Fibroblast of lung (primary cell): ENCODE measurements around the gene SMPD2. TPM values are rescaled to one million over a fixed set of nuclear protein-coding genes. Genes with fewer than 3 reads are reported as not detected.

Source experiments
- DNase-seq, 2 donors: peaks; one replicate each; pipeline versions ENCODE4 v3.0.0 to v3.0.0-alpha.2; 2010; ENCODE audit warnings: low read depth in 2 of 2
- H2AFZ ChIP-seq: 2 replicates; pipeline ENCODE4 v1.5.1; 2012; ENCODE audit warnings: low read length, control low read depth, inconsistent platforms
- H3K27ac ChIP-seq: 2 replicates; pipeline ENCODE4 v1.5.1; 2011; ENCODE audit warnings: low read length, control low read depth; ENCODE audit not compliant: insufficient read depth
- H3K27me3 ChIP-seq: 2 replicates; pipeline ENCODE4 v1.5.1; 2011; ENCODE audit warnings: mild to moderate bottlenecking, low read length; ENCODE audit not compliant: control insufficient read depth, insufficient read depth
- H3K36me3 ChIP-seq: 2 replicates; pipeline ENCODE4 v1.5.1; 2011; ENCODE audit warnings: low read length; ENCODE audit not compliant: control insufficient read depth, insufficient read depth
- H3K4me1 ChIP-seq: 2 replicates; pipeline ENCODE4 v1.5.1; 2011; ENCODE audit warnings: low read length; ENCODE audit not compliant: control insufficient read depth, insufficient read depth; ENCODE audit errors: extremely low read depth
- H3K4me2 ChIP-seq: 2 replicates; pipeline ENCODE4 v1.5.1; 2011; ENCODE audit warnings: low read length, control low read depth; ENCODE audit not compliant: insufficient read depth; ENCODE audit errors: extremely low read depth
- H3K4me3 ChIP-seq, 4 experiments: fragments of 200-600 bp in 1 of 4; sonication (generic) in 1 of 4; replicated peaks in 1 of 4; 2 replicates each; pipeline ENCODE4 v1.5.1; 2011 to 2016; ENCODE audit warnings: low read length in 4 of 4, low read depth in 3 of 4, mild to moderate bottlenecking in 3 of 4, control low read depth in 2 of 4, inconsistent platforms in 1 of 4, mixed read lengths in 1 of 4; ENCODE audit not compliant: insufficient read depth in 1 of 4; ENCODE audit errors: control extremely low read depth in 1 of 4
- H3K79me2 ChIP-seq: 2 replicates; pipeline ENCODE4 v1.5.1; 2012; ENCODE audit warnings: mild to moderate bottlenecking, low read length, inconsistent platforms; ENCODE audit not compliant: control insufficient read depth, insufficient read depth
- H3K9ac ChIP-seq: 2 replicates; pipeline ENCODE4 v1.5.1; 2011; ENCODE audit warnings: mild to moderate bottlenecking, low read length, control low read depth; ENCODE audit not compliant: insufficient read depth
- H3K9me3 ChIP-seq: 2 replicates; pipeline ENCODE4 v1.5.1; 2012; ENCODE audit warnings: low read depth, low read length; ENCODE audit not compliant: control insufficient read depth, insufficient read depth
- H4K20me1 ChIP-seq: 2 replicates; pipeline ENCODE4 v1.5.1; 2011; ENCODE audit warnings: low read length; ENCODE audit not compliant: control insufficient read depth, insufficient read depth; ENCODE audit errors: extremely low read depth
- EZH2 ChIP-seq: IDR thresholded peaks from 2 replicates; pipeline ENCODE4 v1.5.1; 2012; ENCODE audit warnings: low read length, control low read depth, mild to moderate bottlenecking; ENCODE audit errors: missing control alignments
- polyA plus RNA-seq, 2 donors: library from polyadenylated mRNA; depleted of rRNA in 1 of 2; stranded (reverse) in 1 of 2; unstranded in 1 of 2; fragments of >200 nt; gene quantifications; 2 replicates each; pipeline ENCODE4 v1.2.1, GENCODE V29; 2011 to 2012; ENCODE audit warnings: missing spikeins in 1 of 2
- total RNA-seq: library from RNA; depleted of rRNA; stranded (reverse); fragments of >200 nt; gene quantifications from 2 replicates; pipeline ENCODE4 v1.2.1, GENCODE V29; 2014
- TF ChIP-seq, protein P1 (sequence below), 2 donors: IDR thresholded peaks in 1 of 2; conservative IDR thresholded peaks in 1 of 2; 1 replicate in 1 of 2; 2 replicates in 1 of 2; pipeline ENCODE4 v1.5.1; 2011 to 2012; ENCODE audit warnings: low read length in 2 of 2, control low read depth in 1 of 2, inconsistent platforms in 1 of 2, low read depth in 1 of 2, mild to moderate bottlenecking in 1 of 2

SMPD2 gene
- total and polyA plus RNA-seq, 2 donors (not counting 1 experiment from before 2014, with no cell fraction given): 5.5 to 7.9 TPM

DNA sequence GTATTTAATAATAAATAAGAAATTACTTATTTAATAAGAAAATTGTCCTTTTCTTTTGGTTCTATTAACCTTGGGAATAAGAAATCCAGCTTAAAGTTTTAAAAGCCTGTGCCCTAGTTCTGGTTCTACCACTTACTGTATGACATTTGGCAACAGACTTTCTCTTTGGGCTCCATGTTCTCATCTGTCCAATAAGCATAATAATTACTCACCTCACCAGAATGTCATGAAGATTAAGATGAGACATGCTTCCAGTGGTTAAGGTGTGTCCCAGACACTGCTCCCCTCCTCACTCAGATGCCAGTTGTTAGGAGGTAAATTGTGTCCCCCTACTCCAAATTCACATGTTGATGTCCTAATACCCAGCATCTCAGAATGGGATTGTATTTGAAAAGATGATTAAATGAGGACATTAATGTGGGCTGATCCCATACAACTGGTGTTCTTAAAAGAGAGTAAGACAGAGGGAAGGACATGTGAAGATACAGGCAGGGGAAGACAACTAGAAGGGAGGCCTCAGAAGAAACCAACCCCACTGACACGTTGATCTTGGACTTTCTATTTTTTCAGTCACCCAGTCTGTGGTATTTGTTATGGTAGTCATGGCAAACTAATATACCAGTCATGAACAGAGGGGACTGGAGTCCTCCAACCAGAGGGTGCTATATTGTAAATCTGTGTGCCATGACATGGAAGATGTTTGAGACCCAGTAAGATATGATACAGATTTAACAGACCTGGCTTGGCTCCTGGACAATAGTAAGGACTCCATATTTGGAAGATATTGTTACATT, 21.4 kb downstream of the SMPD2 start:
- no peaks in the 10 kb centered on the region for H3K4me1 ChIP-seq
- DNase-seq: no peak
- no peak overlapping the region for H3K4me2 ChIP-seq
- peaks cover 6% of the 10 kb centered on the region for H3K36me3 ChIP-seq
- no peak overlapping the region for H3K9ac ChIP-seq
- no peaks in the 10 kb centered on the region for H3K9me3 ChIP-seq
- no peak overlapping the region for H3K27ac ChIP-seq
- H2AFZ ChIP-seq: no peak overlapping the region
- H3K79me2 ChIP-seq: no peaks in the 10 kb centered on the region
- no peak for TF ChIP-seq EZH2
- TF ChIP-seq, protein P1, sequence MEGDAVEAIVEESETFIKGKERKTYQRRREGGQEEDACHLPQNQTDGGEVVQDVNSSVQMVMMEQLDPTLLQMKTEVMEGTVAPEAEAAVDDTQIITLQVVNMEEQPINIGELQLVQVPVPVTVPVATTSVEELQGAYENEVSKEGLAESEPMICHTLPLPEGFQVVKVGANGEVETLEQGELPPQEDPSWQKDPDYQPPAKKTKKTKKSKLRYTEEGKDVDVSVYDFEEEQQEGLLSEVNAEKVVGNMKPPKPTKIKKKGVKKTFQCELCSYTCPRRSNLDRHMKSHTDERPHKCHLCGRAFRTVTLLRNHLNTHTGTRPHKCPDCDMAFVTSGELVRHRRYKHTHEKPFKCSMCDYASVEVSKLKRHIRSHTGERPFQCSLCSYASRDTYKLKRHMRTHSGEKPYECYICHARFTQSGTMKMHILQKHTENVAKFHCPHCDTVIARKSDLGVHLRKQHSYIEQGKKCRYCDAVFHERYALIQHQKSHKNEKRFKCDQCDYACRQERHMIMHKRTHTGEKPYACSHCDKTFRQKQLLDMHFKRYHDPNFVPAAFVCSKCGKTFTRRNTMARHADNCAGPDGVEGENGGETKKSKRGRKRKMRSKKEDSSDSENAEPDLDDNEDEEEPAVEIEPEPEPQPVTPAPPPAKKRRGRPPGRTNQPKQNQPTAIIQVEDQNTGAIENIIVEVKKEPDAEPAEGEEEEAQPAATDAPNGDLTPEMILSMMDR (conservative IDR thresholded peaks at IDR 0.05 in 1 of 2, IDR thresholded peaks at IDR 0.05 in 1 of 2; ENCODE audit: low read depth in 1 of 2, low read length in 2 of 2): no peak
- H3K4me3 ChIP-seq: no peak overlapping the region
- H4K20me1 ChIP-seq: no peaks in the 10 kb centered on the region
- H3K27me3 ChIP-seq: no peaks in the 10 kb centered on the region

DNA sequence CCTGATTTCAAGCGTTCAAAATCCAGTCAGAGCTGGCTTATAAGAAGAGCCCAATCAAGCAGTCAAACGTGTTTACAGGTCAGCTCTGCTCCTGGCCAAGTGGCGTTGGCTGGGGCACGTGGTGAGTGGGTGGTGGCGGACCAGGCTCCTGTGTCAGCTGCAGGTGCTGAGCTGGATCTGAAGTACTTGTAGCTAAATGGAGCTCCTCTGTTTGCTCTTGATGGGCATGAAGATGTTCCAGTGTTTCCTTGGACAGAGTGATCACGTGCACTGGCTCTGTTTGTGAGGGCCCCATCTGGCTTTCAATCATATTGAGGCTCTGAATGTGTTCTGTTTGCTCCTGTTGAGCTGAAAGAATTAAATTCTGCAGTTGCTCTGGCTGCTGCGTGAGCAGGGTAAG, 25.2 kb downstream of the SMPD2 start:
- H3K36me3 ChIP-seq: peaks cover 12% of the 10 kb centered on the region
- no peaks in the 10 kb centered on the region for H3K27me3 ChIP-seq
- H3K79me2 ChIP-seq: no peaks in the 10 kb centered on the region
- no peak overlapping the region for H2AFZ ChIP-seq
- no peaks in the 10 kb centered on the region for H4K20me1 ChIP-seq
- TF ChIP-seq, protein P1 (conservative IDR thresholded peaks at IDR 0.05 in 1 of 2, IDR thresholded peaks at IDR 0.05 in 1 of 2; ENCODE audit: low read depth in 1 of 2, low read length in 2 of 2): no peak
- no peak for TF ChIP-seq EZH2
- no peak overlapping the region for H3K9ac ChIP-seq
- DNase-seq: no peak
- H3K4me1 ChIP-seq: no peaks in the 10 kb centered on the region
- H3K9me3 ChIP-seq: no peaks in the 10 kb centered on the region
- no peak overlapping the region for H3K4me3 ChIP-seq
- H3K4me2 ChIP-seq: no peak overlapping the region
- no peak overlapping the region for H3K27ac ChIP-seq

DNA sequence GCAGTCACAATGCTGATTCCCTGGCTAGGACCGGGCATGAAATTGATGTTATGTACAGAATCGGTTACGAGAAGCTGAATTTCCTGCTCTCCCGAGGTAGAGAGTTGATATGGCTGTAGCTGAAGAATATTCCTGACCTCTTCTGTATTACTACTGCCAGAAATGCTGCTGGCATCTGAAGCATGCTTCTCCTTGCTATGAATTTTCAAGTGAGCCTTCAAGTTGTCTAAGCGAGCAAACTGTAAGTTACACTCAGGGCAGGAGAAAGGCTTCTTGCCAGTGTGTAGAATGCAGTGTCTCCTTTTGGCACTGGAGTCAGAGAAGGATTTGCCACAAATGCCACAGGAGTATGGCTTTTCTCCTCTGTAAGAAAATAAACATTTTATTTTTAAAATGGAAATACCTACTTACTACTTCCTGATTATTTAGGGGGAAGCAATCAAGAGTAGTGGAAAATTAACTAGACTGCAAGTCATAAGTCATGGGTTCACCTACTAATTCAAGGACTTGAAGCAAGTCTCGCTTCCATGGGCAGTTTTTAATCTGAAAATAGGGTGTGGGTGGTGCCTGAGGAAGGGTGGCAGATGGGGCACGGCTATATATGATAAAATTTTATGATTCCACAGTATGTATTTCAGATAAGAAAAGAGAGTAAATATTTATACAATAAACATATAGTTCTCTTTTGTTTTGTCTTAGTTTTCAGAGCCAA, 25.8 kb downstream of the SMPD2 start:
- Histone ChIP-seq H3K9ac (no peak overlapping the region), H3K36me3 (peaks cover 14% of the 10 kb centered on the region), H3K4me1 (no peaks in the 10 kb centered on the region), H3K4me3 (no peak overlapping the region), H4K20me1 (no peaks in the 10 kb centered on the region), H3K27ac (no peak overlapping the region), H2AFZ (no peak overlapping the region), H3K4me2 (no peak overlapping the region), H3K9me3 (no peaks in the 10 kb centered on the region), H3K27me3 (no peaks in the 10 kb centered on the region), H3K79me2 (no peaks in the 10 kb centered on the region)
- DNase-seq: no peak
- TF ChIP-seq, protein P1 (conservative IDR thresholded peaks at IDR 0.05 in 1 of 2, IDR thresholded peaks at IDR 0.05 in 1 of 2; ENCODE audit: low read depth in 1 of 2, low read length in 2 of 2): no peak
- no peak for TF ChIP-seq EZH2
